ENCODE measurements around the gene NHSL1. TPM values are rescaled to one million over a fixed set of nuclear protein-coding genes. Genes with fewer than 3 reads are reported as not detected.
A peak's percentile ranks its signal among the peaks of the same experiment; 100 is the strongest.

Gene NHSL1
- total and polyA plus RNA-seq, 7 donors: 0.08 to 2.3 (median 1.2) TPM

DNA sequence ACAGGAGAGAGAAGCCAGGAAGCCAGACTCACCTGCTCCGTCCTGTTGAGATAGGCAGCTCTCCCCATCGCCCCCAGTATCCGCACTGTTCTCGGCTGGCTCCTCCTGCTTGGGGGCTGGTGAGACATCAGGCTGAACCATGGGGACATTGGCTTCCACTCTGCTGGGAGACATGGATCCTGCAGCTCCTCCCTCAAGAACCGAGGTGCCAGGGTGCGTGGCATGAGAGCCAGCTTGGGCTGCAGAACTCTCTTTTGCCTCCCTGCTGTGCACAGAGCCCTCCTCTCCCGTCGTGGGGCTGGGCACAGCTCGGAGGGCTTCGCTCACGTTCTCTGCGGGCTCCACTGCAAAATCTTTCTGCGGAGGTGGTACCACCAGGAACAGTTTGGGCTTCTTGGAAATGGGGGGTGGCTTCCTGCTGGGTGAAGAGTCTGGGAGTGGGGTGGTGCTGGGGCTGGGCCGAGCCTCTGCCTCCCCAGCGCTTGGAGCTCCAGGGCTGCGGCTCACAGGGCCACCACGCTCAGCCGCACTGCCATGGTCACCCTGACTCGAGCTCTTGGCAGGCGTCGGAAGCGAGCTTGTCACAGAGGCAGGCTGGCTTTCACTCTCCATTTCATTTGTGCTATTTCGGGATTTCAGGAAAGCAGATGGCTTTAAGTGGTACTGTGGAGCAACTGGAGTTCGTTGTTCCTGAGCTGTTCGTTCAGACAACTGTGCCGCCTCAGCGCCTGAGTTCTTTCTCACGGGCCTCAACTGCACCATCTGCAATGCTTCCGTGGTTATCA is 68.7 kb downstream of the NHSL1 start:
- ATAC-seq: peak; percentile 40 to 80 (median 56)
- no peak for DNase-seq
- intact Hi-C loops (cut with DNase I): loop anchor here in 1 of 2 donors (2.0 kb wide), 1 partner anchor 334 kb away; no protein-coding TSS in a partner anchor
- Histone ChIP-seq H3K27me3 (ENCODE audit: insufficient read depth in 3 of 3, low read length in 2 of 3) (peaks cover 0 to 1% (median 0%) of the 10 kb centered on the region in 3 donors), H3K4me1 (no peaks in the 10 kb centered on the region), H3K9me3 (no peaks in the 10 kb centered on the region), H3K27ac (no peak overlapping the region), H3K36me3 (ENCODE audit: insufficient read depth in 1 of 2, low read depth in 1 of 2) (no peaks in the 10 kb centered on the region), H3K4me3 (no peak overlapping the region)
- TF ChIP-seq, protein P1, sequence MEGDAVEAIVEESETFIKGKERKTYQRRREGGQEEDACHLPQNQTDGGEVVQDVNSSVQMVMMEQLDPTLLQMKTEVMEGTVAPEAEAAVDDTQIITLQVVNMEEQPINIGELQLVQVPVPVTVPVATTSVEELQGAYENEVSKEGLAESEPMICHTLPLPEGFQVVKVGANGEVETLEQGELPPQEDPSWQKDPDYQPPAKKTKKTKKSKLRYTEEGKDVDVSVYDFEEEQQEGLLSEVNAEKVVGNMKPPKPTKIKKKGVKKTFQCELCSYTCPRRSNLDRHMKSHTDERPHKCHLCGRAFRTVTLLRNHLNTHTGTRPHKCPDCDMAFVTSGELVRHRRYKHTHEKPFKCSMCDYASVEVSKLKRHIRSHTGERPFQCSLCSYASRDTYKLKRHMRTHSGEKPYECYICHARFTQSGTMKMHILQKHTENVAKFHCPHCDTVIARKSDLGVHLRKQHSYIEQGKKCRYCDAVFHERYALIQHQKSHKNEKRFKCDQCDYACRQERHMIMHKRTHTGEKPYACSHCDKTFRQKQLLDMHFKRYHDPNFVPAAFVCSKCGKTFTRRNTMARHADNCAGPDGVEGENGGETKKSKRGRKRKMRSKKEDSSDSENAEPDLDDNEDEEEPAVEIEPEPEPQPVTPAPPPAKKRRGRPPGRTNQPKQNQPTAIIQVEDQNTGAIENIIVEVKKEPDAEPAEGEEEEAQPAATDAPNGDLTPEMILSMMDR (IDR thresholded peaks at IDR 0.05): no peak
- WGBS, 3 donors: 78 to 84% (median 79%) methylated on average over 29 of the region's 29 CpGs

DNA sequence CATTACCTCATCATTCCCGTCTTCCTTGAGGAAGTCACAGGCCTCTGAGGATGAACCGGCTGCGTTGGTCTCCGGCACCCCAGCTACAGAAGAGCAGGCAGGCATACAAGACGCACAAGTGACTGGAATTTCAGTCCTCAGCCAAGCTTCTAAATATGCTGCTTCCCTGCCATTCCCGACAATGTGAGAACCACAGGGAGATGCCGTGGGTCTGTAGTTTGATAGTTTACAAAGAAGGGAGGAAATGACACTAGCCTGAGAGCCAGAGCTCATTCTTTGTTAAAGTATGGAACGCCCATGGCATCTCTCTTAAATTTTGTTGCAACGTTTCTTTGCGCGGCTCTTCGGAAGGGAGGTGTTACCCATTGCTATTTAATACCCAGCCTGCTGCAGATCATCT is 69.5 kb downstream of the NHSL1 start:
- Histone ChIP-seq H3K27me3 (ENCODE audit: insufficient read depth in 3 of 3, low read length in 2 of 3) (peaks cover 0 to 1% (median 0%) of the 10 kb centered on the region in 3 donors), H3K4me3 (no peak overlapping the region), H3K9me3 (no peaks in the 10 kb centered on the region), H3K27ac (no peak overlapping the region), H3K36me3 (ENCODE audit: insufficient read depth in 1 of 2, low read depth in 1 of 2) (no peaks in the 10 kb centered on the region), H3K4me1 (no peaks in the 10 kb centered on the region)
- TF ChIP-seq, protein P1 (IDR thresholded peaks at IDR 0.05): no peak
- WGBS, 3 donors: 80 to 83% (median 80%) methylated on average over 12 of the region's 12 CpGs
- DNase-seq (no peak), ATAC-seq (no peak)
- intact Hi-C loops (cut with DNase I): loop anchor here (2.0 to 10.0 kb wide), 4 partner anchors 79 to 335 kb away; no protein-coding TSS in a partner anchor

DNA sequence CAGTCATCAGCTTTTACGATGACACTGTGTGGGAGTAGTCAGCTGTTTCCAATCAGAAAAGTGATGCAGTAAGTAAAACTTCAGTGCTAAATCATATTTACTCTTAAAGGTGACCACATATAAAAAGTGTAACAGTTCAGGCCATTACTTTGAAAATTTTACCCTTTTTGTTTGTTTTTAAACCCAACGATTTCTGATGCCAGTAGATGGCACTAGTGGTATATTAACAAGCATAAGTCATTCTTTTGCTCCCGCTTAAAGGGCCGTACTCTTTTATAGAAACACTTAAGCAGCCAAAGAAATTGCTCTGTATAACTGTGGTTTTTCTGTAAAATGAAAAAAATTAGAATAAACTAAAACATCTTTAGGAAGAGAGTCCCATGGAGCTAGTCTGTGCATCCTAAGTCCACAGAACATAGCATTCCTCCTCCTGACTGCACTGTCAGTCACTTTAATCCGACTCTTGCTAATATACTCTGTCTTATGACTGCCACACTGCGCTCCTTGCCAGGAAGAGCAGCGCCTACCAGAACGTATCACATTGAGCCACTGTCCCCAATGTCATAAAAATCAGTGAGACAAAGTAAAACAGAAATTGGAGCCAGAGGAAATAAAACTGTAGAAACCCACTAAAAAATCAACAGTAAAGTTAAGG is 70.2 kb downstream of the NHSL1 start:
- DNase-seq (no peak), ATAC-seq (peak in 2 of 4 donors; percentile 55 to 69)
- Histone ChIP-seq H3K4me3 (no peak overlapping the region), H3K27me3 (ENCODE audit: insufficient read depth in 3 of 3, low read length in 2 of 3) (peaks cover 0 to 1% (median 0%) of the 10 kb centered on the region in 3 donors), H3K9me3 (no peaks in the 10 kb centered on the region), H3K27ac (no peak overlapping the region), H3K4me1 (no peaks in the 10 kb centered on the region), H3K36me3 (ENCODE audit: insufficient read depth in 1 of 2, low read depth in 1 of 2) (no peaks in the 10 kb centered on the region)
- intact Hi-C loops (cut with DNase I): loop anchor here (2.0 to 10.0 kb wide), 3 partner anchors 80 to 162 kb away; no protein-coding TSS in a partner anchor
- TF ChIP-seq, protein P1 (IDR thresholded peaks at IDR 0.05): peak; percentile 51
- 20 to 36% (median 25%) methylated on average over 8 of the region's 8 CpGs for WGBS, 3 donors

DNA sequence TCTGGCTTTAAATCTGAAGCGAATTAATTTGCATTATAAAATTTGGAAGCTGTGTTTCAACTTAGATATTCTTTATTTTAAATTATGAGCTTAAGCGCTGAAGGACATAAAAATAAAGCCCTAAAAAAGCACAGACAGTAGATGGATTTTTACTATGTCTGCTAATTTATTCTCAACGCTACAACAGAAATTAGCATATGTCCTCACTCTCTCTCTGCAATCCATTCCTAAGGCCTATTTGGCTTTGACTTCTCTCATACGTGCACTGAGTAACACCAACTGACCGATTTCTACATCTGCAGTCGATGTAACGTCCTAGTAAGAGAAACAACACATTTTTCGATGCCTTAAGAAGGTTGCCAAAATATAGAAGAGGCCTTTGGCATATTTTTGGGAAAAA is 71.6 kb downstream of the NHSL1 start:
- peaks cover 0 to 1% (median 0%) of the 10 kb centered on the region in 3 donors for H3K27me3 ChIP-seq (ENCODE audit: insufficient read depth in 3 of 3, low read length in 2 of 3)
- intact Hi-C loops (cut with DNase I): loop anchor here (2.0 to 10.0 kb wide), 3 partner anchors 81 to 163 kb away; no protein-coding TSS in a partner anchor
- H3K27ac ChIP-seq: no peak overlapping the region
- H3K9me3 ChIP-seq: no peaks in the 10 kb centered on the region
- H3K4me1 ChIP-seq: no peaks in the 10 kb centered on the region
- WGBS, 3 donors: 88 to 89% (median 88%) methylated on average over 8 of the region's 8 CpGs
- no peaks in the 10 kb centered on the region for H3K36me3 ChIP-seq (ENCODE audit: insufficient read depth in 1 of 2, low read depth in 1 of 2)
- no peak overlapping the region for H3K4me3 ChIP-seq
- ATAC-seq (no peak), DNase-seq (no peak)
- TF ChIP-seq, protein P1 (IDR thresholded peaks at IDR 0.05): no peak

All from psoas muscle (tissue), 8 donors.